ENCODE data around the gene CFAP74.

- TF ChIP-seq CTCF (IDR thresholded peaks at IDR 0.05) (no peak), POLR2A (IDR thresholded peaks at IDR 0.05) (no peak), POLR2AphosphoS5 (IDR thresholded peaks at IDR 0.05) (no peak), EP300 (IDR thresholded peaks at IDR 0.05) (no peak)
Observed at GRCh38 chr1:1954015-1954414, 49.6 kb downstream of the CFAP74 start.

Measured in sigmoid colon (tissue), 4 donors.